GM20000 (cell line): ENCODE data around the gene HMGB2.

Source experiments
- DNase-seq: peaks from one replicate; pipeline ENCODE4 v3.0.0; 2012; ENCODE audit warnings: low spot score
- TF ChIP-seq, protein P1 (sequence below): IDR thresholded peaks from 2 replicates; pipeline ENCODE4 v1.5.1; 2012; ENCODE audit warnings: mild to moderate bottlenecking, control low read depth; ENCODE audit errors: extremely low read depth, missing control alignments

HMGB2 gene

DNA sequence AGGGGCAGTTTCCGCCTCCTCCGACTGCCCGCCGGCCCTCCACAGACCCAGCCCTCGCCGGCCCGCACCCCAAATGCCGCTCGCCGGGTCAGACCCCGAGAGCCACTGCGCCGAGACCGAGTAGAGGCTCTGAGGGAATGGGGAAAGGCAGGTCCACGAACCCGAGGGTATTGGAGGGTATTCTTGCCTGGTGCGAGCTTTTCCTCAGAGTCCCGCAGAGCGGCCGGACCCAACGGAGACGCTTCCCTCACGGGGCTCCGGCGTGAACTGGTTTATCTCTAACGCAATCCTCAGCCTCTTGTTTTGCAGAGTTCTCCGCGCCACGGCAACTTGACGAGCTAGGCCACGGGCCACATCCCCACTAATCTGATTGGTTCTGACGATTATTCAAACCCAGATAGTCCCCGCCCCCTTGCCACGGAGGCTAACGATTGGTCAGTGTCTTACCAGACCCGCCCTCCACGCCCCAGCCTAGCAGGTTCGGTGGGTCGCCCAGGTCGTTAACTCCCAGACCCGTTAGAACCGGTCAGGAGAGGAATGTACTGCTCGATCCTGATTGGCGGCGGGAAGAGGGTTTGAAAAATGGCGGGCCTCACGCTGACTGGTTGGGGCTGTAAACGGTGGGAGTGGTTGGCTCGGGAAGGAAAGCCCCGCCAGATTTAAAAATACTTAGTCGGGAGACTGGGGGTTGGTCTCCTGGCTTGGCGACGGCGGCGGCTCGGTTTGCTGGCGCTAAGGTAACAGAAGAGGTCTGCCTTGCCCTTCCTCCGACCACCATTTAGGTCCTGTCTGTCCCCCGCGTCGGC lies at the start of gene HMGB2:
HMGB2 (minus strand) TSS at position 274 of the 806 bp plus-strand sequence. CDS start 709 bp downstream, outside the sequence.
- DNase-seq: peak; percentile 99
- TF ChIP-seq, protein P1, sequence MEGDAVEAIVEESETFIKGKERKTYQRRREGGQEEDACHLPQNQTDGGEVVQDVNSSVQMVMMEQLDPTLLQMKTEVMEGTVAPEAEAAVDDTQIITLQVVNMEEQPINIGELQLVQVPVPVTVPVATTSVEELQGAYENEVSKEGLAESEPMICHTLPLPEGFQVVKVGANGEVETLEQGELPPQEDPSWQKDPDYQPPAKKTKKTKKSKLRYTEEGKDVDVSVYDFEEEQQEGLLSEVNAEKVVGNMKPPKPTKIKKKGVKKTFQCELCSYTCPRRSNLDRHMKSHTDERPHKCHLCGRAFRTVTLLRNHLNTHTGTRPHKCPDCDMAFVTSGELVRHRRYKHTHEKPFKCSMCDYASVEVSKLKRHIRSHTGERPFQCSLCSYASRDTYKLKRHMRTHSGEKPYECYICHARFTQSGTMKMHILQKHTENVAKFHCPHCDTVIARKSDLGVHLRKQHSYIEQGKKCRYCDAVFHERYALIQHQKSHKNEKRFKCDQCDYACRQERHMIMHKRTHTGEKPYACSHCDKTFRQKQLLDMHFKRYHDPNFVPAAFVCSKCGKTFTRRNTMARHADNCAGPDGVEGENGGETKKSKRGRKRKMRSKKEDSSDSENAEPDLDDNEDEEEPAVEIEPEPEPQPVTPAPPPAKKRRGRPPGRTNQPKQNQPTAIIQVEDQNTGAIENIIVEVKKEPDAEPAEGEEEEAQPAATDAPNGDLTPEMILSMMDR: no peak

DNA sequence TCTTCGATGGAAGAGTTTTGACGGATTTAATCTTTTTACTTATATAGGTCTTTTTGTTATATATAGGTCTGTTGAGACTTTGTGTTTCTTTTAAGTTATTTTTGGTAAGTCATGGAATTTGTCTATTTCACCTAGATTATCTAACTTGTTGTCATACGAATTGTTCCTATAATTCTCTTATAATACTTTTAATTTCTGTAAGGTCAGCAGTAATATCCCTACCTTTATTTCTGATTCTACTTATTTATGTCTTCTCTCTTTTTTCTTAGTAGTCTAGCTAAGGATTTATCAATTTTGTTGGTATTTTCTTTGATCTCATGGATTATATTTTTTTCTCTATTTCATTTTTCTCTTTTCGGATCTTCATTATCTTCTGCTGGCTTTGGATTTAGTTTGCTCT lies 48.2 kb upstream of the HMGB2 start:
- DNase-seq: no peak
- TF ChIP-seq, protein P1: no peak

DNA sequence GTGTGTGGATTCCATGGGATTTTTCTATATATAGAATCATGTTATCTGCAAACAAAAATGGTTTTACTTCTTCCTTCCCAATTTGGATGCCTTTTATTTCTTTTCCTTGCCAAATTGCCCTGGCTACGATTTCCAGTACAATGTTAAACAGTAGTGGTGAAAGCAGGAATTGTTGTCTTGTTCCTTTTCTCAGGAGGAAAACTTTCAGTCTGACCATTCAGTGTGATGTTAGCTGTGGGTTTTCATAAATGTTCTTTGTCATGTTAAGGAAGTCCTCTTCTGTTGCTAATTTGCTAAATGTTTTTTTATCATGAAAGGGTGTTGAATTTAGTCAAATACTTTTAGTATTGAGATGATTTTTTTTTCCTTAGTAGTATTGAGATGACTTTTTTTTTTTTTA lies 47.5 kb upstream of the HMGB2 start:
- DNase-seq: no peak
- TF ChIP-seq, protein P1: no peak

DNA sequence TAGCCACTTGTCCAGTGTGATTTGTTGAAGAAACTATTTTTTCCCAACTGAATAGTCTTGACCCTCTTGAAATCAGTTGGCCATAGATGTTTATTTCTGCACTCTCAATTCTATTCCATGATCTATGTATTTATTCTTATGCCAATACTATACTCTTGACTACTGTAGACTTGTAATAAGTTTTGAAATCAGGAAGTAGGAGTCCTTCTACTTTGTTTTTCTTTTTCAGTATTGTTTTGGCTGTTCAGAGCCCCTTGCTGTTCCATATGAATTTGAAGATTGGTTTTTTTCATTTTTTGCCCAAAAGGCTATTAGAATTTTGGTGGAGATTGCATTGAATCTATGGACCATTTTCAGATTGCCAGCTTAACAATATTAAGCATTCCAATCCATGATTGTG lies 46.8 kb upstream of the HMGB2 start:
- TF ChIP-seq, protein P1: no peak
- DNase-seq: no peak

DNA sequence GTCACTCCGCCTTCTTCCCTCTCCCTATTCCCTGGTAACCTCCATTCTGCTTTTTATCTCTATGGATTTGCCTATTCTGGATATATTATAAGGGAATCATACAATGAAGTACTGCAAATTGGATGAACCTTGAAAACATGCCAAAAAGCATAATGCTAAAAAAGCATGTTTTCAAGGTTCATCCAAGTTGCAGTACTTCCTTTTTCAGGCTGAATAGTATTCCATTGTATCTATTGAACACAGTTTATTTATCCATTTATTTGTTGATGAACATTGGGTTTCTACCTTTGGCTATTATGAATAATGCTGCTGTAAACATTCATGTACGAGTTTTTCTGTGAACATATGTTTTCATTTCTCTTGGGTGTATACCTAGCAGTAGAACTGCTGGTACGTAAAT lies 45.8 kb upstream of the HMGB2 start:
- TF ChIP-seq, protein P1: no peak
- DNase-seq: no peak

DNA sequence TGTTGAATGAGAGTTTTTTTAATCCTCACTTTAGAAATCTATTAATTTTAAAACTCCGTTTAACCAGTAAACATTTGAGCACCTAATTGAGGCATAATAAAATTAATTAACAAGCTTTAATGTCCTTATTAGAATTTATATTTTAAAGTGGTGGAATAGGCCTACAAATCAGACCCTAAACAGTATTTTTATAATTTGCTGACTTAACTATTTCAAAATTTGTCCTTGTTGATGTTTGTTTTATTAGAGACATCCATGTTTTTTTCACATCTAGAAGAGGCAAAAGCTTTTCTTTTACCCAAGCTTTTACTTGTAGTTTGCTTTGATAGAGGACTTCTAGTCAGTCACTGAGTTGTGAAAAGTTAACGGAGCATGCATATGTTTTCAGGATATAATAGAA lies 40.4 kb upstream of the HMGB2 start:
- TF ChIP-seq, protein P1: no peak

DNA sequence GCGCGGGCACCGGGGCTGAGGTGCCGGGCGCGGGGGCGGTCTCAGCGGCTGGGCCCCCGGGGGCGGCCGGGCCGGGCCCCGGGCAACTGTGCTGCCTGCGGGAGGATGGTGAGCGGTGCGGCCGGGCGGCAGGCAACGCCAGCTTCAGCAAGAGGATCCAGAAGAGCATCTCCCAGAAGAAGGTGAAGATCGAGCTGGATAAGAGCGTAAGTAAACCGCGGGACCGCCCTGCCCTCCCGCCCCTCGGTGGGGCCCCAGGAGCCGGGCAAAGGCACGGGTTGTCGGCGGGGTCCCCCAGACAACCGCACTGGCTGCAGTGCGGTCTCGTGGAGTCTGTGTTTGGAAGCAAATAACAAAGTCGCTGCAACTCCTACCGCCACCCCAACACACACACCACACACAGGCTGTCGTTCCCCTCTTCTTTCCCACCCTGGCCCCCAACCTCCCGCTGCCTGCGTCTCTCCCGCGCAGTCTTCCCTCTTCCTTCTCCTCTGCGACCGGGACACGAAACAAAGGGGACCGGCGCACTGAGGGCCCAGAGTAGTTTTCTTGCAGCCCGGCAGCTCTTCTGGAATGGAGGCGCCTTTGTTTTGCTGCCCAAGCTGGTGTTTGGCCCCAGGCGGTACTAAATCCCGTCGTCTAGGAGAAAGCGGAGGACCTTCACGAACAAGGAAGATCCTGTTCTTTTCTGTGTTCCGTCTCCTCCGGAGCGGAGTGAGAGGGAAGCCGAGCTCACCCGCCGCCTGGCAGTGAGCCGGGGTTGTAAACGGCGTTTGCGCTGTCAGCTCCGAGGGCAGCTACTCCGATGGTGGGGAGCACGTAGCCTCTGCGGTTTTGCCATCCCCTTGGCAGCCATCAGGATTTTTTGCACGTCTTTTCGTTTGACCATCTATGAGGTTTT lies 37.4 kb upstream of the HMGB2 start:
- TF ChIP-seq, protein P1: no peak
- DNase-seq: peak; percentile 42

More for the DNA sequence above, 40.4 kb upstream of the HMGB2 start:
- no peak for DNase-seq
